CD8-positive, alpha-beta memory T cell (primary cell): Measurements from ENCODE around the gene ACTR1A. TPM values are rescaled to one million over a fixed set of nuclear protein-coding genes. Genes with fewer than 3 reads are reported as not detected.
A peak's percentile ranks its signal among the peaks of the same experiment; 100 is the strongest.

Experiments
- CTCF ChIA-PET: fragments of 350-600 bp; sonication (Branson Sonifier 250); formaldehyde crosslinking; loops from one replicate; lab custom pipeline; 2021; ENCODE audit warnings: antibody characterized with exemption; lab: Charles Lee
- POLR2A ChIA-PET: fragments of 350-600 bp; sonication (Branson Sonifier 250); formaldehyde crosslinking; loops from one replicate; lab custom pipeline; 2021; ENCODE audit warnings: antibody characterized with exemption; lab: Charles Lee
- DNase-seq, 5 donors: peaks; one replicate each; pipeline versions ENCODE4 v3.0.0 to v3.0.0-alpha.2; 2020 to 2022; ENCODE audit warnings: mixed read lengths in 1 of 5
- H3K27ac ChIP-seq: one replicate; pipeline ENCODE4 v1.7.0; 2013; ENCODE audit warnings: low read depth, mild to moderate bottlenecking, low read length, moderate library complexity
- H3K27me3 ChIP-seq: 2 replicates; pipeline ENCODE4 v1.7.0; 2013; ENCODE audit warnings: low read length, mild to moderate bottlenecking; ENCODE audit not compliant: insufficient read depth, poor library complexity, severe bottlenecking
- H3K36me3 ChIP-seq: 2 replicates; pipeline ENCODE4 v1.7.0; 2013; ENCODE audit warnings: mild to moderate bottlenecking, low read length, moderate library complexity; ENCODE audit not compliant: insufficient read depth
- H3K4me1 ChIP-seq: 2 replicates; pipeline ENCODE4 v1.7.0; 2013; ENCODE audit warnings: mild to moderate bottlenecking, low read length, moderate library complexity; ENCODE audit not compliant: insufficient read depth
- H3K4me3 ChIP-seq: 2 replicates; pipeline ENCODE4 v1.7.0; 2013; ENCODE audit warnings: mild to moderate bottlenecking, low read length
- H3K9me3 ChIP-seq: 2 replicates; pipeline ENCODE4 v1.7.0; 2013; ENCODE audit warnings: mild to moderate bottlenecking, low read length
- H3K27ac Mint-ChIP-seq, 8 donors: one replicate each; pipeline ENCODE4 v1.8.0; 2020 to 2021; ENCODE audit warnings: mixed read lengths in 8 of 8, mild to moderate bottlenecking in 6 of 8, inconsistent platforms in 3 of 8, moderate library complexity in 3 of 8
- H3K27me3 Mint-ChIP-seq, 2 donors: one replicate each; pipeline ENCODE4 v1.8.0; 2020 to 2021; ENCODE audit warnings: mixed read lengths in 2 of 2, mild to moderate bottlenecking in 1 of 2, moderate library complexity in 1 of 2
- H3K36me3 Mint-ChIP-seq, 3 donors: one replicate each; pipeline ENCODE4 v1.8.0; 2020 to 2021; ENCODE audit warnings: mixed read lengths in 3 of 3, inconsistent platforms in 1 of 3, mild to moderate bottlenecking in 1 of 3
- H3K4me1 Mint-ChIP-seq, 3 donors: one replicate each; pipeline ENCODE4 v1.8.0; 2020 to 2021; ENCODE audit warnings: mixed read lengths in 3 of 3, inconsistent platforms in 1 of 3, mild to moderate bottlenecking in 1 of 3
- H3K4me3 Mint-ChIP-seq, 7 donors: one replicate each; pipeline ENCODE4 v1.8.0; 2020 to 2021; ENCODE audit warnings: mixed read lengths in 7 of 7, mild to moderate bottlenecking in 6 of 7, moderate library complexity in 4 of 7, inconsistent platforms in 2 of 7
- H3K9me3 Mint-ChIP-seq, 5 donors: one replicate each; pipeline ENCODE4 v1.8.0; 2020 to 2022; ENCODE audit warnings: mixed read lengths in 5 of 5, mild to moderate bottlenecking in 3 of 5, moderate library complexity in 2 of 5, inconsistent platforms in 1 of 5
- polyA plus RNA-seq: library from polyadenylated mRNA; unstranded; fragments of 300-500 nt; fragmentation: Illumina TruSeq; gene quantifications from one replicate; pipeline ENCODE4 v1.2.3, GENCODE V29; 2021
- total RNA-seq, 2 experiments: library from RNA; stranded (reverse); gene quantifications; one replicate each; pipeline ENCODE4 v1.2.3, GENCODE V29; 2021

Gene ACTR1A
- total and polyA plus RNA-seq, 3 experiments from 2014 or later, result 76.4 to 80.4 (median 79.6) TPM

DNA sequence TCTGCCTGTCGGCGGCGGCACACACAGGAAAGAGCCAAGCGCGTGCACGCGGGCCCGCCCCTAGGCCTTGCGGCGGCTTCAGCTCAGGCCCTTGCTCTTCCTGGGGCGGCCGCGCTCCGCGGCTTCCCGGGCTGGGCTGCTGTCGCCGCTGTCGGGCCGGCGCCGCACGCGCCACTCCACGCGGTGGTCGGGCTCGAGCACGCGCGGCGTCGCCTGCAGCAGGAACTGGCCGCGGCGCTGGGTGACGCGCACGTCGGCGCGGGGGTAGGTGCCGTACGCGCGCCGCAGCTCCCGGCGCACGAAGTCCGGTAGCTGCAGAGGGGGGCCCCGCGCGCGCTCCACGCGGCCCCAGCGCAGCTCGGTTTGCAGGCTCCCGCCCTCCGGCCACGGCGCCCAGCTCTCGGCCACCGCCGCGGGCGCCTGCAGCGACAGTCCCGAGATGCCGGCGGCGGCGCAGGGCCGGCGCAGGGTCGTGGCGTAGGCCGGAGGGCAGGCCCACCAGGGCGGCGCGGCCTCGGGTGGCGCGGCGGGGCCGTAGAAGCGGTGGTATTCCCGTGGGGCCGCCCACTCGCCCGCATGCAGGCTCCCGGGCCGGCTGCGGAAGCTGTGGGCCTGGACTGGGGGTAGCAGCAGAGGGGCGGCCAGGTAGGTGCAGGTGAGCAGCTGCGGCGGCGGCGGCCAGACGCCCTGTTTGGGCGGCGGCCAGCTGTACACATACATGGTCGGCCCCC, 52.0 kb downstream of the ACTR1A start:
- Histone ChIP-seq H3K4me1 (peaks cover 16% of the 10 kb centered on the region), H3K27ac (peak overlapping the region; percentile 87), H3K27me3 (no peaks in the 10 kb centered on the region), H3K4me3 (peak overlapping the region; percentile 91), H3K9me3 (no peaks in the 10 kb centered on the region), H3K36me3 (peaks cover 4% of the 10 kb centered on the region)
- H3K27me3 Mint-ChIP-seq, result no peaks in the 10 kb centered on the region
- peaks cover 0 to 25% (median 0%) of the 10 kb centered on the region in 3 donors for H3K36me3 Mint-ChIP-seq
- DNase-seq, result peak; percentile 82 to 95 (median 94)
- H3K27ac Mint-ChIP-seq, result peak overlapping the region; percentile 74 to 99 (median 97)
- H3K4me3 Mint-ChIP-seq, result peak overlapping the region; percentile 93 to 98 (median 95)
- CTCF ChIA-PET, result interaction anchor here (0.6 to 4.2 kb wide), 19 partner anchors 10 to 834 kb away, joined by 3 to 35 read pairs (median 4); partner anchors contain the start of genes FBXL15, NFKB2 and SUFU
- H3K9me3 Mint-ChIP-seq, result no peaks in the 10 kb centered on the region
- peaks cover 21 to 28% (median 24%) of the 10 kb centered on the region in 3 donors for H3K4me1 Mint-ChIP-seq
- POLR2A ChIA-PET, result interaction anchor here (0.7 to 4.6 kb wide), 17 partner anchors 10 to 299 kb away, joined by 3 to 54 read pairs (median 5); partner anchors contain the start of genes ACTR1A, CUEDC2, FBXL15 and NFKB2

DNA sequence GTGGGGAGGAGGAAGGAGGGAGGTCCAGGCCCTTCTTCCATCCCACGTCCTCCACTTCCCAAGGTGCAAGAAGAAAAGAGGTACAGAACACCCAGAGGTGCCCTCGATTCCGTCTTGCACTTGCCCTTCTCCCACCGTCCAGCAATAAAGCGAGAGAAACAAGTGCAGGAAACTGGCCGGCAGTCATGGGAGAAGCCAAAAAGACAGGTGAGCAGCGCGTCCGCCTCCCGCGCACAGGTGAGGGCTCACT, 52.5 kb downstream of the ACTR1A start:
- no peaks in the 10 kb centered on the region for H3K9me3 ChIP-seq
- Mint-ChIP-seq H3K4me3 (peak overlapping the region; percentile 93 to 98 (median 95)), H3K27ac (peak overlapping the region; percentile 74 to 99 (median 97)), H3K9me3 (no peaks in the 10 kb centered on the region), H3K36me3 (peaks cover 0 to 21% (median 0%) of the 10 kb centered on the region in 3 donors), H3K4me1 (peaks cover 21 to 28% (median 24%) of the 10 kb centered on the region in 3 donors), H3K27me3 (no peaks in the 10 kb centered on the region)
- peak overlapping the region; percentile 87 for H3K27ac ChIP-seq
- H3K36me3 ChIP-seq, result peaks cover 4% of the 10 kb centered on the region
- DNase-seq, result no peak
- peaks cover 16% of the 10 kb centered on the region for H3K4me1 ChIP-seq
- POLR2A ChIA-PET, result interaction anchor here (0.7 to 4.6 kb wide), 14 partner anchors 12 to 299 kb away, joined by 3 to 54 read pairs (median 4); partner anchors contain the start of genes ACTR1A, CUEDC2, FBXL15 and NFKB2
- no peaks in the 10 kb centered on the region for H3K27me3 ChIP-seq
- CTCF ChIA-PET, result interaction anchor here (0.6 to 4.2 kb wide), 15 partner anchors 11 to 833 kb away, joined by 3 to 35 read pairs (median 4); partner anchors contain the start of genes FBXL15, NFKB2 and SUFU
- H3K4me3 ChIP-seq, result peak overlapping the region; percentile 91

DNA sequence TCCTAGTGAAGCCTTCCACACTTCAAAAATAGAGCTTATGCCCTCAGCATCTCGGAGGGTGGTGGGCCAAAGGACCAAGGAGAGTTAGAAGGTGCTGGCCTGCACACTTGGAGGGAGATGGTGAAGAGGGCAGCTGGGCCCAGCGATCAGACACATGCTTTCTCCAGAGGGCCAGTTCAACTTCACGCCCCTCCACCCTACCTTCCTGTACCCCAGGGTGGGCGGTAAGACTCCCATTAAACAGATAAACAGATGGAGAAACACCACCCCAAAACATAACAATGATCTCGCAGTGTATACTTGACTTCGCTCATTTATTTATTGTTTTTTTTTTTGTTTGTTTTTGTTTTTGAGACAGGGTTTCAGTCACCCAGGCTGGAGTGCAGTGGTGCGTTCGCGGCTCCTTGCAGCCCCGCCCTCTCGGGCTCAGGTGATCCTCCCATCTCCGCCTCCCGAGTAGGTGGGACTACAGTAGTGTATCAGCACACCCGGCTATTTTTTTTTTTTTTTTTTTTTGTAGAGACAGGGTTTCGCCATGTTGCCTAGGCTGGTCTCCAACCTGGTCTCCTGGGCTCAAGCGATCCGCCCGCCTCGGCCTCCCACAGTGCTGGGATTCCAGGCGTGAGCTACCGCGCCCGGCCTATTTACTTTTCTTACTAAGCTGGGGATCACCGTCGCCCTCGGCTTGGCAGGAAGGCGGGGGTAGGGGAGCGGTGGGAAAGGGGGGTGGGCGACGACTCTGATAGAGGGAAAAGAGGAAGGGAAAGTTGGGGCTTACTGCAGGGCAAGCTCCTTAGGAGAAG, 53.0 kb downstream of the ACTR1A start:
- ChIA-PET CTCF (interaction anchor here (0.7 to 4.2 kb wide), 14 partner anchors 9 to 833 kb away, joined by 3 to 35 read pairs (median 4); partner anchors contain the start of genes FBXL15, NFKB2 and SUFU), POLR2A (interaction anchor here (0.8 to 4.6 kb wide), 10 partner anchors 12 to 193 kb away, joined by 3 to 54 read pairs (median 6); partner anchors contain the start of genes ACTR1A, CUEDC2, FBXL15 and NFKB2)
- Mint-ChIP-seq H3K27me3 (no peaks in the 10 kb centered on the region), H3K4me1 (peaks cover 21 to 28% (median 24%) of the 10 kb centered on the region in 3 donors), H3K4me3 (peak overlapping the region; percentile 93 to 98 (median 95)), H3K27ac (peak overlapping the region; percentile 74 to 99 (median 97)), H3K36me3 (peaks cover 0 to 19% (median 0%) of the 10 kb centered on the region in 3 donors), H3K9me3 (no peaks in the 10 kb centered on the region)
- peaks cover 4% of the 10 kb centered on the region for H3K36me3 ChIP-seq
- peak overlapping the region; percentile 91 for H3K4me3 ChIP-seq
- H3K27me3 ChIP-seq, result no peaks in the 10 kb centered on the region
- no peaks in the 10 kb centered on the region for H3K9me3 ChIP-seq
- peak overlapping the region; percentile 87 for H3K27ac ChIP-seq
- DNase-seq, result peak; percentile 79 to 93 (median 83)
- H3K4me1 ChIP-seq, result peaks cover 16% of the 10 kb centered on the region

DNA sequence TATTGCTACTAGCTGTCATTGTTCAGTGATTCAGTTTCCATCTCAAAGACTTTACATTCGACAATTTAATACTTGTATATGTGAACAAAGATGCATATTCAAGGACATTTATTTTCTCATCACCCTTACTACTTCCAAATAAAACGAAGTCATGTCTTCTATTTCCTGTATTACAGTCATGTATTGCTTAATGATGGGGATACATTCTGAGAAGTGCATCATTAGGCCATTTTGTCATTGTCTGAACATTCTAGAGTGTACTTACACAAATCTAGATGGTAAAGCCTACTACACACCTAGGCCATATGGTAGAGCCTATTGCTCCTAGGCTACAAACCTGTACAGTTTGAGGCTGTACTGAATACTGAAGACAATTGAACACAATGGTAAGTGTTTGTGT, 57.7 kb downstream of the ACTR1A start:
- ChIA-PET POLR2A (no interaction called here), CTCF (no interaction called here)
- Histone ChIP-seq H3K36me3 (no peaks in the 10 kb centered on the region), H3K9me3 (no peaks in the 10 kb centered on the region), H3K27me3 (no peaks in the 10 kb centered on the region), H3K27ac (no peak overlapping the region), H3K4me1 (peaks cover 6% of the 10 kb centered on the region), H3K4me3 (no peak overlapping the region)
- no peak overlapping the region for H3K4me3 Mint-ChIP-seq
- DNase-seq, result no peak
- peaks cover 0 to 2% of the 10 kb centered on the region in 2 donors for H3K27me3 Mint-ChIP-seq
- H3K4me1 Mint-ChIP-seq, result peaks cover 7 to 10% (median 9%) of the 10 kb centered on the region in 3 donors
- H3K27ac Mint-ChIP-seq, result no peak overlapping the region
- no peaks in the 10 kb centered on the region for H3K9me3 Mint-ChIP-seq
- H3K36me3 Mint-ChIP-seq, result peaks cover 0 to 2% (median 0%) of the 10 kb centered on the region in 3 donors

- no peaks in the 10 kb centered on the region for H3K27me3 ChIP-seq
- Mint-ChIP-seq H3K4me1 (peaks cover 22 to 39% (median 37%) of the 10 kb centered on the region in 3 donors), H3K36me3 (no peaks in the 10 kb centered on the region), H3K27me3 (peaks cover 0 to 8% of the 10 kb centered on the region in 2 donors), H3K4me3 (no peak overlapping the region), H3K27ac (peak overlapping the region in 2 of 8 donors; percentile 21 to 50), H3K9me3 (no peaks in the 10 kb centered on the region)
- H3K4me3 ChIP-seq, result no peak overlapping the region
- CTCF ChIA-PET, result interaction anchor here (1.1 to 2.8 kb wide), 3 partner anchors 10 to 39 kb away, joined by 3 to 13 read pairs (median 3); partner anchors contain the start of gene FBXL15
- peaks cover 35% of the 10 kb centered on the region for H3K4me1 ChIP-seq
- H3K36me3 ChIP-seq, result no peaks in the 10 kb centered on the region
- no peaks in the 10 kb centered on the region for H3K9me3 ChIP-seq
- POLR2A ChIA-PET, result interaction anchor here (0.7 kb wide), 1 partner anchor 84 kb away, joined by 10 read pairs; no protein-coding TSS in a partner anchor
- DNase-seq, result no peak
- no peak overlapping the region for H3K27ac ChIP-seq
These were observed 64.1 kb downstream of the ACTR1A start for GRCh38 chr10:102438374-102438773.

- H3K36me3 Mint-ChIP-seq, result peaks cover 0 to under 1% (median 0%) of the 10 kb centered on the region in 3 donors
- Histone ChIP-seq H3K4me1 (peaks cover 42% of the 10 kb centered on the region), H3K27me3 (no peaks in the 10 kb centered on the region), H3K36me3 (no peaks in the 10 kb centered on the region), H3K4me3 (no peak overlapping the region), H3K27ac (no peak overlapping the region), H3K9me3 (no peaks in the 10 kb centered on the region)
- peak overlapping the region in 1 of 8 donors; percentile 61 for H3K27ac Mint-ChIP-seq
- no peak for DNase-seq
- peaks cover 0 to 9% of the 10 kb centered on the region in 2 donors for H3K27me3 Mint-ChIP-seq
- peaks cover 24 to 45% (median 42%) of the 10 kb centered on the region in 3 donors for H3K4me1 Mint-ChIP-seq
- peak overlapping the region in 5 of 7 donors; percentile 4 to 74 (median 36) for H3K4me3 Mint-ChIP-seq
- H3K9me3 Mint-ChIP-seq, result no peaks in the 10 kb centered on the region
- POLR2A ChIA-PET, result interaction anchor here (1.3 kb wide), 1 partner anchor 12 kb away, joined by 4 read pairs; no protein-coding TSS in a partner anchor
- CTCF ChIA-PET, result interaction anchor here (1.1 to 2.8 kb wide), 2 partner anchors 16 to 39 kb away, joined by 3 to 13 read pairs; partner anchors contain the start of gene FBXL15
These were observed 65.0 kb downstream of the ACTR1A start for GRCh38 chr10:102437515-102437914.

- Histone ChIP-seq H3K27ac (peak overlapping the region; percentile 59), H3K9me3 (no peaks in the 10 kb centered on the region), H3K27me3 (no peaks in the 10 kb centered on the region), H3K36me3 (no peaks in the 10 kb centered on the region), H3K4me1 (peaks cover 50% of the 10 kb centered on the region), H3K4me3 (peak overlapping the region; percentile 73)
- Mint-ChIP-seq H3K36me3 (peaks cover 0 to 5% (median 0%) of the 10 kb centered on the region in 3 donors), H3K4me1 (peaks cover 34 to 54% (median 50%) of the 10 kb centered on the region in 3 donors), H3K27ac (peak overlapping the region in 7 of 8 donors; percentile 71 to 97 (median 79)), H3K27me3 (peaks cover 0 to 10% of the 10 kb centered on the region in 2 donors), H3K9me3 (no peaks in the 10 kb centered on the region), H3K4me3 (peak overlapping the region; percentile 73 to 88 (median 80))
- ChIA-PET CTCF (interaction anchor here (0.6 to 4.8 kb wide), 4 partner anchors 12 to 42 kb away, joined by 3 to 20 read pairs (median 8); partner anchors contain the start of genes FBXL15 and NFKB2), POLR2A (interaction anchor here (1.3 to 1.5 kb wide), 2 partner anchors 13 to 15 kb away, joined by 4 to 5 read pairs; partner anchors contain the start of gene C10orf95)
- DNase-seq, result no peak
These were observed 66.2 kb downstream of the ACTR1A start for GRCh38 chr10:102436312-102436711.
